NCI-H1694 (cell line): ENCODE results near the gene ADGRV1.
"Not testable (repeated sequence)": the region's sequence is repeated elsewhere in the genome, so short reads cannot be mapped to it uniquely, and the experiment has no call there.

ENCODE experiments used
- DNase-seq: peaks from one replicate; lab custom pipeline; 2025; lab: John Stamatoyannopoulos, UW

Gene ADGRV1

GRCh38 chr5:90600307-90600706, 41.7 kb downstream of the ADGRV1 start:
- DNase-seq, result not testable (repeated sequence)

- DNase-seq, result no peak
Measured at GRCh38 chr5:90601468-90601867, 42.9 kb downstream of the ADGRV1 start.

- no peak for DNase-seq
Measured at GRCh38 chr5:90602681-90603080, 44.1 kb downstream of the ADGRV1 start.

- DNase-seq, result no peak
Measured at GRCh38 chr5:90606539-90606938, 47.9 kb downstream of the ADGRV1 start.

- no peak for DNase-seq
Measured at GRCh38 chr5:90612919-90613318, 54.3 kb downstream of the ADGRV1 start.

- DNase-seq, result no peak
Measured at GRCh38 chr5:90613459-90613858, 54.9 kb downstream of the ADGRV1 start.

- no peak for DNase-seq
Measured at GRCh38 chr5:90613918-90614504, 55.4 kb downstream of the ADGRV1 start.

GRCh38 chr5:90615355-90615754, 56.8 kb downstream of the ADGRV1 start:
- no peak for DNase-seq

- no peak for DNase-seq
Measured at GRCh38 chr5:90618071-90618470, 59.5 kb downstream of the ADGRV1 start.

GRCh38 chr5:90619762-90620161, 61.2 kb downstream of the ADGRV1 start:
- not testable (repeated sequence) for DNase-seq

- no peak for DNase-seq
Measured at GRCh38 chr5:90621848-90622247, 63.3 kb downstream of the ADGRV1 start.

- DNase-seq, result no peak
Measured at GRCh38 chr5:90626493-90626892, 67.9 kb downstream of the ADGRV1 start.

GRCh38 chr5:90628492-90628891, 69.9 kb downstream of the ADGRV1 start:
- DNase-seq, result no peak

GRCh38 chr5:90632791-90633190, 74.2 kb downstream of the ADGRV1 start:
- DNase-seq, result no peak

GRCh38 chr5:90636948-90637347, 78.4 kb downstream of the ADGRV1 start:
- DNase-seq, result no peak

- no peak for DNase-seq
Measured at GRCh38 chr5:90637731-90638130, 79.1 kb downstream of the ADGRV1 start.

GRCh38 chr5:90638878-90639277, 80.3 kb downstream of the ADGRV1 start:
- no peak for DNase-seq

- DNase-seq, result no peak
Measured at GRCh38 chr5:90640484-90641059, 82.0 kb downstream of the ADGRV1 start.

GRCh38 chr5:90641528-90641927, 82.9 kb downstream of the ADGRV1 start:
- no peak for DNase-seq

- no peak for DNase-seq
Measured at GRCh38 chr5:90642706-90643229, 84.2 kb downstream of the ADGRV1 start.

- DNase-seq, result no peak
Measured at GRCh38 chr5:90644132-90644531, 85.5 kb downstream of the ADGRV1 start.

GRCh38 chr5:90645024-90645610, 86.5 kb downstream of the ADGRV1 start:
- no peak for DNase-seq

- DNase-seq, result no peak
Measured at GRCh38 chr5:90650767-90651166, 92.2 kb downstream of the ADGRV1 start.

- no peak for DNase-seq
Measured at GRCh38 chr5:90654215-90654614, 95.6 kb downstream of the ADGRV1 start.
